Measurements from ENCODE around the gene METAP1. TPM values are rescaled to one million over a fixed set of nuclear protein-coding genes. Genes with fewer than 3 reads are reported as not detected.
"Not testable (repeated sequence)": the region's sequence is repeated elsewhere in the genome, so short reads cannot be mapped to it uniquely, and the experiment has no call there.

METAP1 gene

GRCh38 chr4:99103166-99103565, 107.6 kb downstream of the METAP1 start:
- no peak overlapping the region for H3K4me2 ChIP-seq (ENCODE audit: low read length)
- H3K27me3 ChIP-seq (ENCODE audit: control insufficient read depth, insufficient read depth, low read length): no peaks in the 10 kb centered on the region
- H3K4me1 ChIP-seq (ENCODE audit: control insufficient read depth, insufficient read depth, low read length): no peaks in the 10 kb centered on the region
- no peak overlapping the region for H3K4me3 ChIP-seq (ENCODE audit: low read length)
- no peaks in the 10 kb centered on the region for H3K36me3 ChIP-seq (ENCODE audit: insufficient read depth, low read length)
- no peak overlapping the region for H3K9ac ChIP-seq (ENCODE audit: low read depth, low read length)
- no peaks in the 10 kb centered on the region for H3K9me3 ChIP-seq (replicated peaks; ENCODE audit: low read length)

GRCh38 chr4:99104153-99104552, 108.6 kb downstream of the METAP1 start:
- Histone ChIP-seq H3K27me3 (ENCODE audit: control insufficient read depth, insufficient read depth, low read length) (no peaks in the 10 kb centered on the region), H3K9ac (ENCODE audit: low read depth, low read length) (no peak overlapping the region), H3K9me3 (replicated peaks; ENCODE audit: low read length) (no peaks in the 10 kb centered on the region), H3K36me3 (ENCODE audit: insufficient read depth, low read length) (no peaks in the 10 kb centered on the region), H3K4me1 (ENCODE audit: control insufficient read depth, insufficient read depth, low read length) (no peaks in the 10 kb centered on the region), H3K4me3 (ENCODE audit: low read length) (no peak overlapping the region), H3K4me2 (ENCODE audit: low read length) (no peak overlapping the region)

GRCh38 chr4:99109286-99109685, 113.8 kb downstream of the METAP1 start:
- not testable (repeated sequence) for H3K4me3 ChIP-seq (ENCODE audit: low read length); H3K9ac ChIP-seq (ENCODE audit: low read depth, low read length); H3K4me2 ChIP-seq (ENCODE audit: low read length); H3K9me3 ChIP-seq (replicated peaks; ENCODE audit: low read length); H3K27me3 ChIP-seq (ENCODE audit: control insufficient read depth, insufficient read depth, low read length); H3K36me3 ChIP-seq (ENCODE audit: insufficient read depth, low read length); H3K4me1 ChIP-seq (ENCODE audit: control insufficient read depth, insufficient read depth, low read length)

Small RNA genes within 50 kb of the gene (small RNA-seq; reads per million reads assigned to genes)
- gene MIR3684 (not detected), gene RNU7-149P (not detected)
